HS-5 (cell line): Measurements from ENCODE around the gene ELP5.
A peak's percentile ranks its signal among the peaks of the same experiment; 100 is the strongest.

Experiments used
- DNase-seq: peaks from one replicate; pipeline ENCODE4 v3.0.0-alpha.2; 2012; ENCODE audit warnings: low read depth

Gene ELP5

GRCh38 chr17:7252176-7253043, at the start of gene ELP5:
Gene ELP5 (plus strand): TSS chr17:7252215. CDS start chr17:7252551, 336 bp downstream.
- DNase-seq, result peak; percentile 87

DNA sequence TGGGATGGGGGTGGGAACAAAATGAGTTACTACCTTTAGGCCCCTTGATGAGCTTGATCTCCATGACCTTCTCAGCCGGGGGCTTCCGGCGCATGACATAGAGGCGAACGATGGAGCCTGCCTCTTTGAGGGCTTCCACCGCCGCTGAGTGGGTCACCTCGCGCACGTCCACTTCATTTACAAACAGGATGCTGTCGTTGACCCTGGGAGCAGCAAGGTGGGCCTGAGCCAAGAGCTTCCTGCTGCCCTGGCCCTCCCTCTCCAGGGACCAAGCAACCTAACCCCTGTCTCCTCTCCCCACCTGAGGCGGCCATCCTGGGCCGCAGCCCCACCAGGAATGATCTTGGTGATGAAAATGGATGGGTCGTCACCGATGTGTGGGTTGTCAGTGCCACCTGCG, 48.6 kb upstream of the ELP5 start:
- no peak for DNase-seq

- DNase-seq, result no peak
Observed at GRCh38 chr17:7204336-7204735, 47.7 kb upstream of the ELP5 start.

GRCh38 chr17:7204828-7205461, 47.1 kb upstream of the ELP5 start:
- DNase-seq, result no peak

DNA sequence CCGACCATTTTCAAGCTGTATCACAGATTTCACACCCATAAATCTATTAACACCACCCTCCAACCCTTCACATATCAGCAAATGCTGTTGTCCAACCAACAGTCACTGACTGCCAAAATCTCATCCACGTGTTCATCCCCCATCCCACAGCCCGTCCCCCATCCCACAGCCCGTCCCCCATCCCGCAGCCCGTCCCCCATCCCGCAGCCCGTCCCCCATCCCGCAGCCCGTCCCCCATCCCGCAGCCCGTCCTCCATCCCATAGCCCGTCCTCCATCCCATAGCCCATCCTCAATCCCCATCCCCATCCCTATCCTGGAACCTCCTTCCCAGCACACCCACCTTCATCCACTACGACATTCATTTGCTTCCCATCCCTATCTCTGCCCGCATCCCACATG, 46.5 kb upstream of the ELP5 start:
- DNase-seq, result no peak

DNA sequence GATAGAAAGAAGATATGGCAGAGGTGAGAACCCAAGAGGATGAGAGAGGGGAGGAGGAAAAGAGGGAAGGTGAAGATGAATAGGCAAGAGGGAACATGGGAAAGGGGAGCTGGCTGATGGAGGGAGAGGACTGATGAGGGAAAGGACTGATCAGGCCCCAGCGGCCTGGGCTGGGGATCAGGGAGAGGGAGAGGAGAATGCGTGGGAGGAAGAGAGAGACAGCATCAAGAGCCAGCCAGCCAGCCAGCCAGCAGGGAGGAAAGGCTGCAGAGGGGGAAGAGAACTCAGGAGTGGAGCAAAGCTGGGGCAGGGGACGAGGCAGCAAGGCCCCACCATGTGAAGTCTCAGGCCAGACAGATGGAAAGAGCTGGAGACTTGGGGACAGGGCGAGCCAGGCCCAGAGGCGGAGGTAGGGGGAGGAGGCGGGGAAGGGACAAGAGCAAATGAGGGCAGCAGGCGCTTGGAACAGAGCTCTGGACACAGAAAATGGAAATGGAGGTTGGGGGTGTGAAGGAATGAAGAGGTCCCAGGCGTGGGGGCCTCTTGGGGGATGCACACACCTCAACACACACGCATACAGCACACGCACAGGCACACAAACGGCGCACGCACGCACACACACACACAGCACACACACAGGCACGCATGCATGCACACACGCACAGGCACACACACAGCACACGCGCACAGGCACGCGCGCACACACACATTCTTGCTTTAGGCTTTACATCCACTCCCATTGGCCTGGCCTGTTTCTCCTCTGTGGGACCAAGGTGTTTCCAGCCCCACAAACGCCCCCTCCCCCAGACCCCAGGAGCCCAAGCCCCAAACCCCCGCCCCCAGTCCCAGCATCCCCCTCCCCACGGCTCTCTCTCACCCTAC, 44.7 kb upstream of the ELP5 start:
- DNase-seq, result no peak

DNA sequence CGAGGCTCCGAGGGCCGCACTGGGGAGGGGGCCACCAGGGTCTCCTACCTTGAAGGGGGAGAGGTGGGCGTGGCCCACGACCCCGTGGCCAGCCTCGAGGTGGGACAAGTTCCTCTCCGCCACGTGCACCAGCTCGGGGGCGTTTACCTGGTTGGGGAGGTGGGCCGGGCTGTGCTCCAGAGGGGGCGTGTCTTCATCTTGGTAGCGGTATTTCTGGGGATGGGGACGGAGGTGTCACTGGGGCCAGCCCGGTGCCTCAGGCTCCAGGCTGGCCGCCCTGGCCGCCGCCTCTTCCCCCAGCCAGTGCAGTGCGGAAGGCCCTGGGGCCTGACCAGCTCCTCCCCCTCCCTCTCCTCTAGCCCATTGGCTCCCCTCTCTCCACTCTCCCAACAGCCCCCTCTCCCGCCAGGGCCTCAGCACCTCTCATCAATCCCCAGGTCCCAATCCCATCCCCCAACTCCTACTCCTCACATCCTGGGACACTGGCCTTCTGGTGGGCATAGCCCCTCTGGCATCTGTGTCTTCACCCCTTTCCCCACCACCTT, 43.9 kb upstream of the ELP5 start:
- DNase-seq, result no peak

GRCh38 chr17:7208754-7209460, 43.1 kb upstream of the ELP5 start:
- DNase-seq, result no peak

GRCh38 chr17:7211491-7212273, 40.3 kb upstream of the ELP5 start:
- DNase-seq, result no peak

DNA sequence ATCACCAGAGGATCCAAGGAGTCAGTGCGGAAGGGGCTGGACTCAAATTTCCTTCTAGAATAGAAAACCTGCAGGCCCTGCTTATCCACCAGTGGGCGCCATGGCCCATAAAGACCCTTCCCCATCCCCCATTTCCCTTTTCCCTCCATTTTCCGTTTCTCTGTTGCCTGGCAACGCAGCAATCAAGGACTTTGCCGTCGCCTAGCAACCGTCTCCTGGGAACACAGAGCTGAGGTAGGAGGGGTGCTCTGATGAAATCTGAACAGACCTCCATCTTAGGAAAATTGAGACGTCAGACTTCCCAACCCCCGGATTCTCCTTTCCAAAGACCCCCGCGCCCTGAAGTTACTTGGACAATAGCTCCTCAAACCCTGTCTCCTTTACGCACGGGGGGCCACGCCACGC, 38.1 kb upstream of the ELP5 start:
- no peak for DNase-seq

- peak; percentile 89 for DNase-seq
Observed at GRCh38 chr17:7214300-7215135, 37.5 kb upstream of the ELP5 start.

DNA sequence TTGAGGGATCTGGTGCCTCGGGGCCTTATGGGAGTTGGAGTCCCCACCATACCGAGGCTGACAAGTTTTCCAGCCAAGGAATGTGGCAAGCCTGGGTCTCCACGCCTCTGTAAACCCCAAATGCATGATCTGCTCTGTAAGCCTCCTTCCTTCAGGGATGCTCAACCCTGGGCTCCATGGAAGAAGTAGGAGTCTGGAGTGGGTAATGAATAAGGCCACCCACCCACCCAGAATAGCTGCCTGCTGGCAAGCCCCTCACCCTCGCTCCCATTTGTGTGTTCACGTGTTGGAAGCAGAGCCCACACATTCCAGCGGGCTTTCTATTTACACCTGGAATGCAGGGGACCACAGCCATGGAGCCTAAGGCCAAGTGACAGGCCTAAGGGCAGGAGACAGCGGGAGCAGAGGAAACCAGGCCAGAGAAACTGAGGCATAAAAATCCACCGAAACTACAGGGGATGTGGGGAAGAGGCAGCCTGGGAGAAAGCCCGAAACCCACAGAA, 36.8 kb upstream of the ELP5 start:
- DNase-seq, result no peak

- no peak for DNase-seq
Observed at GRCh38 chr17:7215652-7216180, 36.3 kb upstream of the ELP5 start.

GRCh38 chr17:7216242-7217112, 35.5 kb upstream of the ELP5 start:
- DNase-seq, result no peak

DNA sequence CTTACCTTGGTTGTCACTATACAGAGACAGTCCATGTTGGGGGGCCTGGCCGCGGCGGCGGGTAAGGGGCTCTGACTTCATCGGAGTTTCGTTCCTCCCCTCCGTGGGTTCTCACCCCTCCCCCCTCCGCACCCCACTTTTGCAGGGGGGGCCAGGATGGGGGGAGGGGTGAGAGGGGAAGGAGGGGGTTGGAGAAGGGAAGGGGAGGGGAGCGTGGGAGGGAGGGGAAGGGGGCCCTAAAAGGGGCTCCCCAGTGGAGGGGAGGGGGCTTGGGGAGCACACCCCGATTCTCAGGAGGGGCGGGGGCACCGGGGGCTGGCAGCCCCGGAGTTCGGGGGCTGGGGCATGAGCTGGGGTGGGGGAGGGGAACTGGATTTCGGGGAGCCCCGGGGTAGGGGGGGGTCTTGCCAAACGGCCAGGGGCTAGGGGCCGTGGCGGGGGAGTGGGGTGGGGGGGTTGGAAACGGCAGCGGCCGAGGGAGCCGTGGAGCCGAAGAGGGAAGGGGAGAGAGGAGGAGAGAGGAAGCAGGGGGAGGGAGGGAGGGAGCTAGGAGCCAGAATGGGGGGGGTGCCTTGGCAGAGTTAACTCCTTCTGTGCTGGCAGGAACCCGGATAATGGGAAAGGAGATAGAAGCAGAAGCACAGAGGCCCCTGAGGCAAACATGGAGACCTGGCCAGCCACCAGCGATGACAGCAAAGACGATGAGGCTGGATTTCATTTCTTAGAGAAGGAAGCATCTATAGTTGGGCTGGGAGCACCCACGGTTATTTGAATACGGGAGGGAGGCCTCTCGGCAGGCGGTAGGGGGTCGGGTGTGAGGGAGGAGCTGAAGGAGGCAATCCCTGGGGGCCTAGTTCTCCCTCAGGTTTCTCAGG, 34.7 kb upstream of the ELP5 start:
- no peak for DNase-seq

DNA sequence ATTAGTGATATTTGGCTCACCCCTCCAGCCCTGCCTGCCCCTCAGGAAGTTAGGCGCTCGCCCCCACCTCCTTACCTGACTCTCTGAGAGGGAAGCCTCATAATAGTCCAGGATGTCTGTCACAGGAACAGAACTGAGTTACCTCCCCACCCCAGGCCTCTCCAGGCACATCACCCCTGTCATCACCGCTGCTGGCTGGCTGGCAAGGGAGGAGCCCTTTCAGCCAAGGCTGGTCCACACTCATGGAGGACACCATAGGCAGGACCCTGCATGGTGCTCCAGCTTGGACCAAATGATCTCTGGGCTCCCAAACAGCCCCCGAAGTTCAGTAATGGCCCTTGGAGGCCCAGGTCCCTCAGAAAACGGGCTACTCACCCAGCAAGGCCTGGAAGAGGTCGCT, 33.8 kb upstream of the ELP5 start:
- DNase-seq, result no peak

DNA sequence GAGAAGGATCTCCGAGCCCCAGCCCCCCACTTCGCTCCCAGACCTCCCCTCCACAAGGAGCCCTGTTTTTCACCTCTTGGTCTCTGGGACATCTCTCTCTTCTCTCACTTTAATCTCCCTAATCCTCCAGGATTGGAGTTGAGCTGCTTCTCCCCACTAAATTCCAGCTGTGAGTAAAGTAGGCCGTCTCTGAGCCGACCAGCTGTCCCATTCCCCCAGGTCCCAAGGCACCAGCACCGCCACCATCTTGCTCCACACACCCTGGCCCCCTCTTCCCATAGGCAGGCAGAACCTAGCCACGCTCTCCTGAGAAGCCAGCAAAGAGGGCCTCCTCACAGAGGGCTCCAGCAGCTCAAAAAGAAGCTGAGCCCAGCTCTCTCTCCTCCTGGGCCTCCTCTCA, 33.3 kb upstream of the ELP5 start:
- DNase-seq, result no peak
